GM12878 (cell line): ENCODE measurements around the gene ASB6. TPM values are rescaled to one million over a fixed set of nuclear protein-coding genes. Genes with fewer than 3 reads are reported as not detected.

Experiments
- ATAC-seq: fragments of 200-7000 bp; cut with Tn5 transposase; 3 replicates; pipeline ENCODE4 v1.9.1; 2020; ENCODE audit warnings: mild to moderate bottlenecking, moderate library complexity
- BruUV-seq: library from RNA; stranded (reverse); fragments of 400-500 nt; replicated peaks from 2 replicates; lab custom pipeline; 2021; lab: Mats Ljungman, UMichigan
- CTCF ChIA-PET: fragments of 300-600 bp; sonication (Branson Sonifier 250); formaldehyde crosslinking; extraction: SDS; loops from one replicate; lab custom pipeline; 2021; ENCODE audit warnings: inconsistent platforms; lab: Yijun Ruan, JAX
- POLR2A ChIA-PET: fragments of 350-600 bp; formaldehyde crosslinking; extraction: SDS; loops from one replicate; lab custom pipeline; 2021; ENCODE audit warnings: inconsistent platforms; lab: Charles Lee
- RAD21 ChIA-PET: fragments of 300-600 bp; sonication (Branson Sonifier 250); formaldehyde crosslinking; loops from one replicate; lab custom pipeline; 2023; ENCODE audit warnings: antibody characterized with exemption; ENCODE audit not compliant: unreplicated experiment; lab: Charles Lee
- SMC1A ChIA-PET: fragments of 300-600 bp; sonication (Branson Sonifier 250); formaldehyde crosslinking; loops from one replicate; lab custom pipeline; 2023; ENCODE audit not compliant: unreplicated experiment, uncharacterized antibody; lab: Charles Lee
- DNase-seq: peaks from one replicate; pipeline ENCODE4 v3.0.0-alpha.2; 2011; ENCODE audit warnings: low read depth, low spot score
- FAIRE-seq: peaks from 3 replicates; lab custom pipeline; 2011; peaks lifted over from hg19 to GRCh38; lab: Jason Lieb, UNC
- H2AFZ ChIP-seq: 2 replicates; pipeline ENCODE4 v1.6.0; 2011; ENCODE audit warnings: low read depth, low read length, control low read depth; ENCODE audit not compliant: control insufficient read depth
- H3K27ac ChIP-seq: 2 replicates; pipeline ENCODE4 v1.5.1; 2011; ENCODE audit warnings: control low read depth; ENCODE audit not compliant: control insufficient read depth, insufficient read depth
- H3K27me3 ChIP-seq, 2 experiments: replicated peaks in 1 of 2; 2 replicates each; pipeline versions ENCODE4 v1.6.0 to v1.6.1; 2011; ENCODE audit warnings: low read length in 1 of 2; ENCODE audit not compliant: control insufficient read depth in 2 of 2, insufficient read depth in 2 of 2
- H3K36me3 ChIP-seq, 2 experiments: 2 replicates each; pipeline ENCODE4 v1.5.1; 2011; ENCODE audit warnings: low read length in 1 of 2; ENCODE audit not compliant: control insufficient read depth in 2 of 2, insufficient read depth in 2 of 2
- H3K4me1 ChIP-seq: 2 replicates; pipeline ENCODE4 v1.6.1; 2011; ENCODE audit warnings: mild to moderate bottlenecking, low read length, moderate library complexity, mixed read lengths; ENCODE audit not compliant: control insufficient read depth, insufficient read depth
- H3K4me2 ChIP-seq: 2 replicates; pipeline ENCODE4 v1.6.0; 2011; ENCODE audit warnings: control low read depth; ENCODE audit not compliant: control insufficient read depth, insufficient read depth
- H3K4me3 ChIP-seq: fragments of 200-600 bp; sonication (generic); 2 replicates; pipeline ENCODE4 v1.5.1; 2016
- H3K79me2 ChIP-seq: 2 replicates; pipeline ENCODE4 v1.6.0; 2011; ENCODE audit warnings: low read length; ENCODE audit not compliant: control insufficient read depth, insufficient read depth
- H3K9ac ChIP-seq: 2 replicates; pipeline ENCODE4 v1.8.0; 2011; ENCODE audit warnings: low read length, control low read depth, mixed read lengths; ENCODE audit not compliant: control insufficient read depth, insufficient read depth
- H3K9me3 ChIP-seq: replicated peaks from 3 replicates; pipeline ENCODE4 v1.5.1; 2011; ENCODE audit warnings: mild to moderate bottlenecking, low read length; ENCODE audit not compliant: control insufficient read depth, insufficient read depth
- H4K20me1 ChIP-seq: 2 replicates; pipeline ENCODE4 v1.6.0; 2011; ENCODE audit not compliant: control insufficient read depth, insufficient read depth
- IKZF2 ChIP-seq, 2 experiments: fragments of 450-650 bp; IDR thresholded peaks; 2 replicates each; pipeline ENCODE4 v1.6.1; 2017; ENCODE audit warnings: mild to moderate bottlenecking in 2 of 2, moderate library complexity in 2 of 2
- MTA2 ChIP-seq: fragments of 450-650 bp; IDR thresholded peaks from 2 replicates; pipeline ENCODE4 v1.6.1; 2016; ENCODE audit warnings: low read depth, mild to moderate bottlenecking, moderate library complexity
- STAT1 ChIP-seq: fragments of 450-650 bp; conservative IDR thresholded peaks from 2 replicates; pipeline ENCODE4 v1.6.1; 2014; ENCODE audit warnings: antibody characterized with exemption, mild to moderate bottlenecking
- SUZ12 ChIP-seq: fragments of 200-600 bp; sonication (generic); IDR thresholded peaks from one replicate; pipeline ENCODE4 v1.6.1; 2018; ENCODE audit warnings: antibody characterized with exemption, mild to moderate bottlenecking; ENCODE audit not compliant: unreplicated experiment
- TCF3 ChIP-seq: IDR thresholded peaks from 2 replicates; pipeline ENCODE4 v1.6.1; 2012; ENCODE audit warnings: low read depth, mild to moderate bottlenecking, low read length, borderline replicate concordance; ENCODE audit not compliant: insufficient read depth
- ZBTB33 ChIP-seq: fragments of 450-650 bp; IDR thresholded peaks from 2 replicates; pipeline ENCODE4 v1.6.1; 2017; ENCODE audit warnings: mild to moderate bottlenecking
- ZNF24 ChIP-seq: fragments of 450-650 bp; IDR thresholded peaks from 2 replicates; pipeline ENCODE4 v1.6.1; 2017; ENCODE audit warnings: antibody characterized with exemption, mild to moderate bottlenecking
- WGBS: methylation state at CpG from one replicate; pipeline ENCODE4 v1.1.6; 2016; ENCODE audit warnings: low lambda C conversion rate; ENCODE audit not compliant: insufficient replicate concordance, insufficient coverage; ENCODE audit errors: missing lambda C conversion rate; 5-methylcytosine and 5-hydroxymethylcytosine counted together
- in situ Hi-C: fragments of 300-500 bp; cut with MboI; formaldehyde crosslinking; loops from 9 replicates; pipeline ENCODE4 v1.14.3; 2018; ENCODE audit warnings: mixed read lengths
- intact Hi-C: fragments of 100-400 bp; cut with micrococcal nuclease; formaldehyde crosslinking; loops from one replicate; pipeline ENCODE4 v1.14.2; 2022; ENCODE audit not compliant: unreplicated experiment
- polyA plus RNA-seq, 11 experiments: library from polyadenylated mRNA; depleted of rRNA in 4 of 11; unstranded in 6 of 11; stranded (reverse) in 5 of 11; fragments of >200 nt; fragmentation: Nextera tagmentation in 4 of 11; fragmentation: Illumina TruSeq in 1 of 11; extraction: Ambion mirVana in 4 of 11; extraction: Trizol in 1 of 11; gene quantifications; 1 replicate in 1 of 11; 2 replicates in 10 of 11; pipeline versions ENCODE4 v1.2.1 to v1.2.3, GENCODE V29; 2011 to 2016; ENCODE audit warnings: inconsistent platforms in 2 of 11, missing spikeins in 2 of 11, low read depth in 1 of 11
- total RNA-seq, 4 experiments: library from RNA; depleted of rRNA in 3 of 4; stranded (reverse); fragments of >200 nt in 3 of 4; fragmentation: Illumina TruSeq in 1 of 4; extraction: Trizol in 1 of 4; gene quantifications; 2 replicates each; pipeline versions ENCODE4 v1.2.1 to v1.2.3, GENCODE V29; 2013 to 2021
- TF ChIP-seq, protein P1 (sequence below): fragments of 450-650 bp; conservative IDR thresholded peaks from 2 replicates; pipeline ENCODE4 v1.6.1; 2017; ENCODE audit warnings: mild to moderate bottlenecking, moderate library complexity

The ASB6 gene
- total and polyA plus RNA-seq, 10 of the 15 experiments (the other 5 are each of a cell fraction or from before 2014, with no cell fraction given): 0.80 to 18.2 (median 9.9) TPM

- TF ChIP-seq, protein P1, sequence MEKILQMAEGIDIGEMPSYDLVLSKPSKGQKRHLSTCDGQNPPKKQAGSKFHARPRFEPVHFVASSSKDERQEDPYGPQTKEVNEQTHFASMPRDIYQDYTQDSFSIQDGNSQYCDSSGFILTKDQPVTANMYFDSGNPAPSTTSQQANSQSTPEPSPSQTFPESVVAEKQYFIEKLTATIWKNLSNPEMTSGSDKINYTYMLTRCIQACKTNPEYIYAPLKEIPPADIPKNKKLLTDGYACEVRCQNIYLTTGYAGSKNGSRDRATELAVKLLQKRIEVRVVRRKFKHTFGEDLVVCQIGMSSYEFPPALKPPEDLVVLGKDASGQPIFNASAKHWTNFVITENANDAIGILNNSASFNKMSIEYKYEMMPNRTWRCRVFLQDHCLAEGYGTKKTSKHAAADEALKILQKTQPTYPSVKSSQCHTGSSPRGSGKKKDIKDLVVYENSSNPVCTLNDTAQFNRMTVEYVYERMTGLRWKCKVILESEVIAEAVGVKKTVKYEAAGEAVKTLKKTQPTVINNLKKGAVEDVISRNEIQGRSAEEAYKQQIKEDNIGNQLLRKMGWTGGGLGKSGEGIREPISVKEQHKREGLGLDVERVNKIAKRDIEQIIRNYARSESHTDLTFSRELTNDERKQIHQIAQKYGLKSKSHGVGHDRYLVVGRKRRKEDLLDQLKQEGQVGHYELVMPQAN: no peak
- no peak for TF ChIP-seq ZBTB33
- no peak for TF ChIP-seq TCF3
- TF ChIP-seq SUZ12: no peak
- no peak for TF ChIP-seq IKZF2 (IDR thresholded peaks at IDR 0.05)
- TF ChIP-seq, all 136 proteins: peak for 0
These were observed 1.8 kb upstream of the ASB6 start (continued) for GRCh38 chr9:129643706-129644105.

- SMC1A ChIA-PET: no interaction called here
- FAIRE-seq: no peak
- peak overlapping the region; percentile 90 for H3K4me3 ChIP-seq
- RAD21 ChIA-PET: interaction anchor here (2.1 kb wide), 1 partner anchor 16 kb away, joined by 7 read pairs; the partner anchor contains the start of gene NTMT1
- 24% methylated on average over 41 of the region's 44 CpGs for WGBS
- BruUV-seq: TSS peak; percentile 76
- intact Hi-C loops: no loop called here
- H3K4me2 ChIP-seq: peak overlapping the region; percentile 78
- peak; percentile 33 for ATAC-seq
- CTCF ChIA-PET: interaction anchor here (1.2 to 1.9 kb wide), 2 partner anchors 14 to 144 kb away, joined by 3 to 9 read pairs; no protein-coding TSS in a partner anchor
- POLR2A ChIA-PET: no interaction called here
- H3K27me3 ChIP-seq: no peaks in the 10 kb centered on the region
- no peaks in the 10 kb centered on the region for H4K20me1 ChIP-seq
- TF ChIP-seq ZNF24 (no peak), STAT1 (no peak), MTA2 (no peak)
- no peaks in the 10 kb centered on the region for H3K9me3 ChIP-seq
- peaks cover 6% of the 10 kb centered on the region; the same call in 1 of the 2 replicates for H3K4me1 ChIP-seq
- peaks cover 10 to 18% of the 10 kb centered on the region in 2 experiments; a peak in 3 of 4 replicates for H3K36me3 ChIP-seq
- H3K79me2 ChIP-seq: peaks cover 15% of the 10 kb centered on the region
- in situ Hi-C loops: no loop called here
- H3K9ac ChIP-seq: peak overlapping the region; percentile 70
- no peak for DNase-seq
- H2AFZ ChIP-seq: no peak overlapping the region
- H3K27ac ChIP-seq: peak overlapping the region; percentile 63
These were observed 841 bp downstream of the ASB6 start for GRCh38 chr9:129640871-129641749.
